IMR-90 (cell line): ENCODE measurements around the gene PRMT5. TPM values are rescaled to one million over a fixed set of nuclear protein-coding genes. Genes with fewer than 3 reads are reported as not detected.

Experiments
- ATAC-seq: fragments of 200-7000 bp; cut with Tn5 transposase; 2 replicates; pipeline ENCODE4 v1.9.1; 2020; ENCODE audit warnings: low read depth, mild to moderate bottlenecking, moderate library complexity
- BruUV-seq: library from RNA; stranded (reverse); fragments of 400-500 nt; replicated peaks from 2 replicates; lab custom pipeline; 2021; lab: Mats Ljungman, UMichigan
- CTCF ChIA-PET: fragments of 300-600 bp; formaldehyde crosslinking; extraction: SDS; loops from one replicate; lab custom pipeline; 2021; ENCODE audit warnings: antibody characterized with exemption; lab: Yijun Ruan, JAX
- POLR2A ChIA-PET: fragments of 300-600 bp; sonication (Branson Sonifier 250); formaldehyde crosslinking; loops from one replicate; lab custom pipeline; 2022; ENCODE audit warnings: antibody characterized with exemption; ENCODE audit not compliant: unreplicated experiment; lab: Charles Lee
- DNase-seq: peaks from one replicate; pipeline ENCODE4 v3.0.0; 2013
- H2AFZ ChIP-seq: replicated peaks from 2 replicates; pipeline ENCODE3; 2013; ENCODE audit warnings: low read length, mild to moderate bottlenecking; ENCODE audit not compliant: poor library complexity
- H2AK5ac ChIP-seq: 2 replicates; pipeline ENCODE4 v1.6.1; 2013; ENCODE audit warnings: low read depth, low read length, inconsistent platforms
- H2AK9ac ChIP-seq: replicated peaks from 2 replicates; pipeline ENCODE3; 2013; ENCODE audit warnings: mild to moderate bottlenecking, low read depth, low read length, moderate library complexity; ENCODE audit not compliant: poor library complexity
- H2BK120ac ChIP-seq: 2 replicates; pipeline ENCODE4 v1.6.1; 2013; ENCODE audit warnings: low read depth, low read length, inconsistent platforms
- H2BK15ac ChIP-seq: 3 replicates; pipeline ENCODE4 v1.6.1; 2013; ENCODE audit warnings: low read depth, low read length, inconsistent platforms
- H2BK20ac ChIP-seq: 2 replicates; pipeline ENCODE4 v1.6.1; 2013; ENCODE audit warnings: low read depth, mild to moderate bottlenecking, inconsistent platforms, low read length, moderate library complexity
- H2BK5ac ChIP-seq: 2 replicates; pipeline ENCODE4 v1.6.1; 2013; ENCODE audit warnings: mild to moderate bottlenecking, low read depth, low read length, inconsistent platforms; ENCODE audit not compliant: poor library complexity, severe bottlenecking
- H3K14ac ChIP-seq: replicated peaks from 2 replicates; pipeline ENCODE4 v1.6.1; 2013; ENCODE audit warnings: low read depth, low read length, inconsistent platforms
- H3K18ac ChIP-seq: 2 replicates; pipeline ENCODE4 v1.6.1; 2013; ENCODE audit warnings: low read depth, low read length, control low read depth
- H3K23ac ChIP-seq: 2 replicates; pipeline ENCODE4 v1.6.1; 2013; ENCODE audit warnings: low read depth, low read length, inconsistent platforms
- H3K27ac ChIP-seq: 2 replicates; pipeline ENCODE4 v1.5.1; 2013; ENCODE audit warnings: mild to moderate bottlenecking, control low read depth, low read length; ENCODE audit not compliant: insufficient read depth
- H3K27me3 ChIP-seq: 2 replicates; pipeline ENCODE4 v1.6.1; 2013; ENCODE audit warnings: low read length; ENCODE audit not compliant: control insufficient read depth, insufficient read depth
- H3K36me3 ChIP-seq: 2 replicates; pipeline ENCODE4 v1.6.1; 2013; ENCODE audit warnings: low read length, mixed read lengths; ENCODE audit not compliant: control insufficient read depth, insufficient read depth
- H3K4ac ChIP-seq: 2 replicates; pipeline ENCODE4 v1.6.1; 2013; ENCODE audit warnings: low read depth, low read length, inconsistent platforms
- H3K4me1 ChIP-seq: 2 replicates; pipeline ENCODE4 v1.6.1; 2013; ENCODE audit warnings: low read length, mixed read lengths; ENCODE audit not compliant: control insufficient read depth, insufficient read depth
- H3K4me2 ChIP-seq: 2 replicates; pipeline ENCODE4 v1.6.1; 2013; ENCODE audit warnings: low read depth, mild to moderate bottlenecking, control low read depth, low read length, moderate library complexity
- H3K4me3 ChIP-seq: 2 replicates; pipeline ENCODE4 v1.5.1; 2013; ENCODE audit warnings: low read depth, mild to moderate bottlenecking, control low read depth, low read length, moderate library complexity; ENCODE audit not compliant: insufficient read depth
- H3K56ac ChIP-seq: 2 replicates; pipeline ENCODE4 v1.6.1; 2013; ENCODE audit warnings: low read length, inconsistent platforms; ENCODE audit not compliant: insufficient read depth; ENCODE audit errors: extremely low read depth
- H3K79me1 ChIP-seq, 2 experiments: 2 replicates each; pipeline ENCODE4 v1.6.1; 2013; ENCODE audit warnings: low read length in 2 of 2, inconsistent platforms in 1 of 2, low read depth in 1 of 2
- H3K9ac ChIP-seq: 2 replicates; pipeline ENCODE4 v1.6.1; 2013; ENCODE audit warnings: low read depth, low read length, control low read depth
- H3K9me1 ChIP-seq: 2 replicates; pipeline ENCODE4 v1.6.1; 2013; ENCODE audit warnings: low read length, inconsistent platforms; ENCODE audit not compliant: insufficient read depth
- H3K9me3 ChIP-seq: 2 replicates; pipeline ENCODE4 v1.6.1; 2013; ENCODE audit warnings: low read length; ENCODE audit not compliant: control insufficient read depth, insufficient read depth
- H4K20me1 ChIP-seq: 2 replicates; pipeline ENCODE4 v1.6.1; 2013; ENCODE audit warnings: low read length, inconsistent platforms; ENCODE audit not compliant: insufficient read depth
- H4K5ac ChIP-seq: 2 replicates; pipeline ENCODE4 v1.6.1; 2013; ENCODE audit warnings: mild to moderate bottlenecking, low read depth, low read length, control low read depth
- H4K8ac ChIP-seq, 2 experiments: 2 replicates each; pipeline ENCODE4 v1.6.1; 2013; ENCODE audit warnings: low read depth in 2 of 2, low read length in 2 of 2, control low read depth in 1 of 2, inconsistent platforms in 1 of 2
- H4K91ac ChIP-seq: 2 replicates; pipeline ENCODE4 v1.6.1; 2013; ENCODE audit warnings: low read depth, low read length, inconsistent platforms; ENCODE audit not compliant: insufficient read depth
- BHLHE40 ChIP-seq: fragments of 150-350 bp; IDR thresholded peaks from 2 replicates; pipeline ENCODE4 v1.6.1; 2016; ENCODE audit warnings: mild to moderate bottlenecking, low read depth, low read length
- CEBPB ChIP-seq: IDR thresholded peaks from 2 replicates; pipeline ENCODE4 v1.6.1; 2012; ENCODE audit warnings: low read depth, low read length, improper control_type of control experiment
- CHD1 ChIP-seq: IDR thresholded peaks from 2 replicates; pipeline ENCODE4 v1.6.1; 2012; ENCODE audit warnings: low read depth, low read length, improper control_type of control experiment
- FOS ChIP-seq: fragments of 150-350 bp; IDR thresholded peaks from 2 replicates; pipeline ENCODE4 v1.6.1; 2016; ENCODE audit warnings: low read depth, low read length
- MAFK ChIP-seq: IDR thresholded peaks from 2 replicates; pipeline ENCODE4 v1.6.1; 2012; ENCODE audit warnings: low read depth, low read length, improper control_type of control experiment
- MAZ ChIP-seq: IDR thresholded peaks from 2 replicates; pipeline ENCODE4 v1.6.1; 2012; ENCODE audit warnings: low read depth, mild to moderate bottlenecking, low read length, improper control_type of control experiment, moderate library complexity, borderline replicate concordance
- MXI1 ChIP-seq: IDR thresholded peaks from 2 replicates; pipeline ENCODE4 v1.6.1; 2012; ENCODE audit warnings: low read depth, mild to moderate bottlenecking, low read length, moderate library complexity, borderline replicate concordance
- NFE2L2 ChIP-seq: fragments of 150-350 bp; IDR thresholded peaks from 2 replicates; pipeline ENCODE4 v1.6.1; 2016; ENCODE audit warnings: low read depth, mild to moderate bottlenecking, low read length
- POLR2A ChIP-seq: IDR thresholded peaks from 2 replicates; pipeline ENCODE4 v1.6.1; 2012; ENCODE audit warnings: mild to moderate bottlenecking, low read depth, low read length
- RCOR1 ChIP-seq: IDR thresholded peaks from 2 replicates; pipeline ENCODE4 v1.6.1; 2012; ENCODE audit warnings: mild to moderate bottlenecking, low read length, improper control_type of control experiment; ENCODE audit not compliant: insufficient replicate concordance
- RFX5 ChIP-seq: IDR thresholded peaks from 2 replicates; pipeline ENCODE4 v1.8.0; 2012; ENCODE audit warnings: low read depth, mild to moderate bottlenecking, low read length, moderate library complexity
- SMC3 ChIP-seq: fragments of 150-350 bp; IDR thresholded peaks from 2 replicates; pipeline ENCODE4 v1.6.1; 2016; ENCODE audit warnings: low read depth, mild to moderate bottlenecking, antibody characterized with exemption, low read length, moderate library complexity
- WGBS, 2 experiments: methylation state at CpG; one replicate each; pipeline versions ENCODE4 v1.1.5 to v1.1.7; 2013; ENCODE audit warnings: missing lambda C conversion rate in 2 of 2; ENCODE audit not compliant: insufficient read length in 1 of 2; ENCODE audit errors: extremely low coverage in 2 of 2; 5-methylcytosine and 5-hydroxymethylcytosine counted together
- dilution Hi-C: fragments of 300-500 bp; cut with HindIII; formaldehyde crosslinking; loops from one replicate; pipeline ENCODE4 v1.14.3; 2018; ENCODE audit warnings: low sequenced_read_pairs; ENCODE audit not compliant: unreplicated experiment
- in situ Hi-C: fragments of 300-500 bp; cut with MboI; formaldehyde crosslinking; loops from 3 replicates; pipeline ENCODE4 v1.14.3; 2019; ENCODE audit warnings: low sequenced_read_pairs, inconsistent platforms, mixed read lengths
- intact Hi-C: fragments of 100-400 bp; cut with micrococcal nuclease; formaldehyde crosslinking; loops from 2 replicates; pipeline ENCODE4 v1.10.0; 2022
- polyA plus RNA-seq, 3 experiments: library from polyadenylated mRNA; depleted of rRNA; stranded (reverse); fragments of >200 nt; gene quantifications; 2 replicates each; pipeline ENCODE4 v1.2.3, GENCODE V29; 2012; ENCODE audit warnings: low replicate concordance in 1 of 3
- total RNA-seq: library from RNA; depleted of rRNA; stranded (reverse); fragments of >200 nt; gene quantifications from 2 replicates; pipeline ENCODE4 v1.2.3, GENCODE V29; 2012
- TF ChIP-seq, protein P1 (sequence below): fragments of 150-350 bp; IDR thresholded peaks from 2 replicates; pipeline ENCODE4 v1.6.1; 2016; ENCODE audit warnings: low read depth, mild to moderate bottlenecking, low read length, moderate library complexity, borderline replicate concordance
- TF ChIP-seq, protein P2 (sequence below): conservative IDR thresholded peaks from 2 replicates; pipeline ENCODE4 v1.5.1; 2012; ENCODE audit warnings: mild to moderate bottlenecking, low read depth, low read length, improper control_type of control experiment
- TF ChIP-seq, protein P3 (sequence below): fragments of 150-350 bp; IDR thresholded peaks from 2 replicates; pipeline ENCODE4 v1.6.1; 2017; ENCODE audit warnings: mild to moderate bottlenecking, antibody characterized with exemption, low read length, low read depth

The PRMT5 gene
- total and polyA plus RNA-seq, 2 of the 4 experiments (the other 2 are of a cell fraction): 99.3 to 136 TPM

DNA sequence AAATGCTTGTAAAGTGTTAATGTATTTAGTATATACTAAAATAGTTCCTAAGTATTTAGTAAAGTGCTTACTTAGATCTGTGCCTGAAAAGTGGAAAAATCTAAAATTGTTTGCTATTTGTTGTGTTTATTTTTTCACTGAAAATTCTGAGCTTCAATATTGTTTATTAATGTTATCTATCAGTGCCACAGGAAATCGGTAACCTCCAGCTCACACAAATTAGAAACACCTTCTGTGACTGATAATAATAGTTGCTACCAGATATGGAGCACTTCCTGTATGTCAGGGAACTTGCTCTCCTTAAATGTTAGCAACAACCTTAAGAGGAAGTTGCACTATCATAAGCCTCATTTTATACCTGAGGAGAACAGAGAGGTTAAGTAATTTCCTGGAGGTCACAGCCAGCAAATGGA lies 58.4 kb downstream of the PRMT5 start:
- Histone ChIP-seq H2AK5ac (no peak overlapping the region), H3K18ac (peak overlapping the region; percentile 40; the same call in 1 of the 2 replicates), H3K23ac (peak overlapping the region; percentile 19; the same call in 1 of the 2 replicates), H3K9ac (peak overlapping the region; percentile 46; the same call in 1 of the 2 replicates), H3K4ac (no peak overlapping the region; the same call in 1 of the 2 replicates), H3K14ac (peak overlapping the region; percentile 53; the same call in 1 of the 2 replicates), H4K5ac (peak overlapping the region; percentile 70; the same call in 1 of the 2 replicates), H4K20me1 (peaks cover 9% of the 10 kb centered on the region), H3K79me1 (peaks cover 20 to 27% of the 10 kb centered on the region in 2 experiments; a peak in 3 of 4 replicates), H3K56ac (0 out of 2 replicates have a peak overlapping the region, but pooled peaks have one; percentile 17), H3K9me1 (0 out of 2 replicates have a peak, but pooled peaks cover 3% of the 10 kb centered on the region), H2AK9ac (no peak overlapping the region), H3K4me2 (peak overlapping the region; percentile 98), H3K36me3 (peaks cover 18% of the 10 kb centered on the region), H3K9me3 (no peaks in the 10 kb centered on the region), H2BK15ac (no peak overlapping the region), H3K27me3 (no peaks in the 10 kb centered on the region), H4K8ac (peak overlapping the region; percentile 37 to 79), H4K91ac (peak overlapping the region; percentile 2; the same call in 1 of the 2 replicates), H2BK5ac (peak overlapping the region; percentile 95), H2AFZ (no peak overlapping the region), H2BK20ac (no peak overlapping the region), H2BK120ac (no peak overlapping the region), H3K4me3 (peak overlapping the region; percentile 79), H3K4me1 (peaks cover 3% of the 10 kb centered on the region; the same call in 1 of the 2 replicates), H3K27ac (peak overlapping the region; percentile 84; the same call in 1 of the 2 replicates)
- no peak for ATAC-seq
- BruUV-seq: no TSS peak
- intact Hi-C loops (loop anchor here (5.0 kb wide), 1 partner anchor 111 kb away; the partner anchor contains the start of gene AJUBA), dilution Hi-C loops (no loop called here), in situ Hi-C loops (loop anchor here (25.0 kb wide), 1 partner anchor 484 kb away; no protein-coding TSS in a partner anchor)
- POLR2A ChIA-PET: interaction anchor here (0.6 kb wide), 1 partner anchor 492 kb away, joined by 4 read pairs; no protein-coding TSS in a partner anchor
- CTCF ChIA-PET: interaction anchor here (0.6 to 1.6 kb wide), 6 partner anchors 11 to 48 kb away, joined by 3 to 7 read pairs (median 3); no protein-coding TSS in a partner anchor
- no peak for DNase-seq
- WGBS, 2 experiments: no CpG with 5 or more reads among the region's 1 CpG
- TF ChIP-seq FOS (no peak), BHLHE40 (no peak), MXI1 (no peak), NFE2L2 (no peak), MAZ (no peak), SMC3 (no peak), RFX5 (no peak), CEBPB (no peak), MAFK (no peak), POLR2A (no peak), RCOR1 (no peak), CHD1 (no peak)
- TF ChIP-seq, protein P1, sequence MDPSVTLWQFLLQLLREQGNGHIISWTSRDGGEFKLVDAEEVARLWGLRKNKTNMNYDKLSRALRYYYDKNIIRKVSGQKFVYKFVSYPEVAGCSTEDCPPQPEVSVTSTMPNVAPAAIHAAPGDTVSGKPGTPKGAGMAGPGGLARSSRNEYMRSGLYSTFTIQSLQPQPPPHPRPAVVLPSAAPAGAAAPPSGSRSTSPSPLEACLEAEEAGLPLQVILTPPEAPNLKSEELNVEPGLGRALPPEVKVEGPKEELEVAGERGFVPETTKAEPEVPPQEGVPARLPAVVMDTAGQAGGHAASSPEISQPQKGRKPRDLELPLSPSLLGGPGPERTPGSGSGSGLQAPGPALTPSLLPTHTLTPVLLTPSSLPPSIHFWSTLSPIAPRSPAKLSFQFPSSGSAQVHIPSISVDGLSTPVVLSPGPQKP: no peak
- TF ChIP-seq, protein P2, sequence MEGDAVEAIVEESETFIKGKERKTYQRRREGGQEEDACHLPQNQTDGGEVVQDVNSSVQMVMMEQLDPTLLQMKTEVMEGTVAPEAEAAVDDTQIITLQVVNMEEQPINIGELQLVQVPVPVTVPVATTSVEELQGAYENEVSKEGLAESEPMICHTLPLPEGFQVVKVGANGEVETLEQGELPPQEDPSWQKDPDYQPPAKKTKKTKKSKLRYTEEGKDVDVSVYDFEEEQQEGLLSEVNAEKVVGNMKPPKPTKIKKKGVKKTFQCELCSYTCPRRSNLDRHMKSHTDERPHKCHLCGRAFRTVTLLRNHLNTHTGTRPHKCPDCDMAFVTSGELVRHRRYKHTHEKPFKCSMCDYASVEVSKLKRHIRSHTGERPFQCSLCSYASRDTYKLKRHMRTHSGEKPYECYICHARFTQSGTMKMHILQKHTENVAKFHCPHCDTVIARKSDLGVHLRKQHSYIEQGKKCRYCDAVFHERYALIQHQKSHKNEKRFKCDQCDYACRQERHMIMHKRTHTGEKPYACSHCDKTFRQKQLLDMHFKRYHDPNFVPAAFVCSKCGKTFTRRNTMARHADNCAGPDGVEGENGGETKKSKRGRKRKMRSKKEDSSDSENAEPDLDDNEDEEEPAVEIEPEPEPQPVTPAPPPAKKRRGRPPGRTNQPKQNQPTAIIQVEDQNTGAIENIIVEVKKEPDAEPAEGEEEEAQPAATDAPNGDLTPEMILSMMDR: no peak
- TF ChIP-seq, protein P3, sequence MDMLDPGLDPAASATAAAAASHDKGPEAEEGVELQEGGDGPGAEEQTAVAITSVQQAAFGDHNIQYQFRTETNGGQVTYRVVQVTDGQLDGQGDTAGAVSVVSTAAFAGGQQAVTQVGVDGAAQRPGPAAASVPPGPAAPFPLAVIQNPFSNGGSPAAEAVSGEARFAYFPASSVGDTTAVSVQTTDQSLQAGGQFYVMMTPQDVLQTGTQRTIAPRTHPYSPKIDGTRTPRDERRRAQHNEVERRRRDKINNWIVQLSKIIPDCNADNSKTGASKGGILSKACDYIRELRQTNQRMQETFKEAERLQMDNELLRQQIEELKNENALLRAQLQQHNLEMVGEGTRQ: no peak
